Measurements from ENCODE around the gene UROC1.

The UROC1 gene

DNA sequence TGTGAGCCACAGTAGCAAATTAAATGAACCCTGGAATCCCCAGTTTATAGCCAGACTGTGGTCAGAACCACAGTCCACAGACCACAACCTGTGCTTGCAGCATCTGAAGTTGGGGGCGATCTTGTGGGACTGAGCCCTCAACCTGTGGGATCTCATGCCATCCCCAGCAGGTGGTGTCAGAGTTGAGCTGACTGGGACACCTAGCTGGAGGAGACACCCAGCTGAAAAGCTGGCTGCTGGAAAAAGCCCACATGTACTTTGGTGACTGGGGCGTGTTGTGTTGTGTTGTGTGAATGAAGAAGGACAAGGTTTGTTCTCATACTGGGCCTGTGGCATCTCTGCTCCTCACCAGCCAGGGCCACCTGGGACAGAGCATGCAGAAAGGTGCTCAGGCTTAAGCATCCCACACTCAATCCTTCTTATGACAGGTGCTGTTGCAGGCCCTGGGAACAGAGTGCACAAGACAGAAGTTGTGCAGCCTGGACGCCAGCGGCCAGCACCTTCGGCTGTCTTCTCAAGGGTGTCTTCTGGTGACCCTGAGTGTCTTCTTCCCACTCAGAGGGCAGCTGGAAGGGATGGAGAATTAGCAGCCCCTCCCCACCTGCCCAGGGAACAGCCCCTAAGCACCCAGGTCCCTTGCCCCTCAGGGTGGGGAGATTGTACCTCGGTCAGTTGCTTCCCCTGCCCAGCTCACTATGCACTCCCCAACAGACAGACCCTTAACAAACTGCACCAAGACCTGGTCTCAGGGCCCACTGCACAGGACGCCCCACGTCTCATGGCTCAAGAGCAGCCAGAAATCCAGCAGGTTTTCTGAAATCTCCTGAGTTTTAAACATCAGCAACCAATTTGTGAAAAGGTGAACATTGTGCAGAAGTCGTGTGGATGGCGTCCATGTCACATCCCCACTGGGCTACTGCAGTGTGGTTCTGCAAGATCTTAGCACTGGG lies 2.2 kb upstream of the UROC1 start:
- Histone ChIP-seq H3K23ac (ENCODE audit: low read length in 2 of 2) (no peak overlapping the region), H4K8ac (ENCODE audit: low read length) (no peak overlapping the region), H4K91ac (ENCODE audit: low read length) (no peak overlapping the region), H3K4me2 (ENCODE audit: low read length, poor library complexity, severe bottlenecking) (no peak overlapping the region), H2BK12ac (ENCODE audit: low read length in 2 of 2) (no peak overlapping the region), H3K4me3 (ENCODE audit: insufficient read depth in 1 of 2, low read depth in 1 of 2, low read length in 2 of 2) (no peak overlapping the region), H3K27ac (ENCODE audit: low read length, poor library complexity, severe bottlenecking) (no peak overlapping the region), H2AK5ac (ENCODE audit: low read length, severe bottlenecking) (no peak overlapping the region), H3K18ac (ENCODE audit: low read depth in 1 of 2, low read length in 2 of 2) (no peak overlapping the region), H2BK15ac (ENCODE audit: low read depth, poor library complexity, severe bottlenecking) (no peak overlapping the region), H3K4me1 (ENCODE audit: control insufficient read depth, insufficient read depth, low read depth, low read length) (peaks cover 12% of the 10 kb centered on the region), H3K79me1 (replicated peaks; ENCODE audit: low read length, poor library complexity, severe bottlenecking) (no peaks in the 10 kb centered on the region), H3K14ac (ENCODE audit: low read length in 2 of 2) (no peak overlapping the region), H2BK5ac (ENCODE audit: low read depth, low read length, poor library complexity, severe bottlenecking) (no peak overlapping the region), H3K4ac (ENCODE audit: low read depth in 1 of 2, low read length in 2 of 2) (no peak overlapping the region), H3K36me3 (ENCODE audit: control insufficient read depth in 1 of 2, insufficient read depth in 2 of 2, low read depth in 1 of 2, low read length in 2 of 2) (no peaks in the 10 kb centered on the region), H2AFZ (ENCODE audit: low read depth, low read length) (no peak overlapping the region), H3K9ac (ENCODE audit: low read length) (no peak overlapping the region), H3K9me3 (ENCODE audit: control insufficient read depth, low read length) (no peaks in the 10 kb centered on the region), H2BK120ac (ENCODE audit: low read depth, low read length) (no peak overlapping the region), H3K27me3 (ENCODE audit: control insufficient read depth in 1 of 2, insufficient read depth in 1 of 2, low read length in 2 of 2) (peaks cover 50 to 53% of the 10 kb centered on the region in 2 experiments)
- no peak for DNase-seq
- 93% methylated on average over 10 of the region's 10 CpGs for WGBS

DNA sequence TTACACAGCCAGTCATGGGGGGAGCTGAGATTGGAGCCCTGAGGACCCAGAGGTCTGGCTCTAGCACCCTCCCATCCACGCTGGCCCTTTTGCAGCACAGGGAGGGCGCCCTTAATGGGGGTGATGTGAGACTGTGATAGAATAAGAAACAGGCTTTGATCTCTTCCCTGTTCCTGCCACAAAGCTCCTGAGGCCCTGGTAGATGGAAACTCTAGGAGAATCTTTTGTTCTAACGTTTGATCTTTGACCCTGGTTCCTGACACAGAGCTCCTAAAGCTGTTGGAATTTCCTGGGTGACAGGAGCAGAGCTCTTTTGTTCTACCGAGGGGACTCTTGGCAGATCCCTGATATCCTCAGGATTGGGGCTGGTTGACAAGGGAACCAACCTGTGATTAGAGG lies 1.2 kb upstream of the UROC1 start:
- H3K9me3 ChIP-seq (ENCODE audit: control insufficient read depth, low read length), result no peaks in the 10 kb centered on the region
- H2BK15ac ChIP-seq (ENCODE audit: low read depth, poor library complexity, severe bottlenecking), result no peak overlapping the region
- H3K4ac ChIP-seq (ENCODE audit: low read depth in 1 of 2, low read length in 2 of 2), result no peak overlapping the region
- no peak overlapping the region for H2BK5ac ChIP-seq (ENCODE audit: low read depth, low read length, poor library complexity, severe bottlenecking)
- H4K8ac ChIP-seq (ENCODE audit: low read length), result no peak overlapping the region
- H3K36me3 ChIP-seq (ENCODE audit: control insufficient read depth in 1 of 2, insufficient read depth in 2 of 2, low read depth in 1 of 2, low read length in 2 of 2), result no peaks in the 10 kb centered on the region
- no peak overlapping the region for H3K27ac ChIP-seq (ENCODE audit: low read length, poor library complexity, severe bottlenecking)
- H2AFZ ChIP-seq (ENCODE audit: low read depth, low read length), result no peak overlapping the region
- no peak overlapping the region for H3K18ac ChIP-seq (ENCODE audit: low read depth in 1 of 2, low read length in 2 of 2)
- no peak overlapping the region for H3K14ac ChIP-seq (ENCODE audit: low read length in 2 of 2)
- no peak overlapping the region for H3K23ac ChIP-seq (ENCODE audit: low read length in 2 of 2)
- H3K4me1 ChIP-seq (ENCODE audit: control insufficient read depth, insufficient read depth, low read depth, low read length), result peaks cover 3% of the 10 kb centered on the region
- WGBS, result 67% methylated on average over 4 of the region's 4 CpGs
- no peak overlapping the region for H3K4me3 ChIP-seq (ENCODE audit: insufficient read depth in 1 of 2, low read depth in 1 of 2, low read length in 2 of 2)
- no peak overlapping the region for H3K9ac ChIP-seq (ENCODE audit: low read length)
- no peak overlapping the region for H3K4me2 ChIP-seq (ENCODE audit: low read length, poor library complexity, severe bottlenecking)
- no peak for DNase-seq
- no peak overlapping the region for H2AK5ac ChIP-seq (ENCODE audit: low read length, severe bottlenecking)
- no peak overlapping the region for H4K91ac ChIP-seq (ENCODE audit: low read length)
- no peak overlapping the region for H2BK120ac ChIP-seq (ENCODE audit: low read depth, low read length)
- H2BK12ac ChIP-seq (ENCODE audit: low read length in 2 of 2), result no peak overlapping the region
- peaks cover 48 to 53% of the 10 kb centered on the region in 2 experiments for H3K27me3 ChIP-seq (ENCODE audit: control insufficient read depth in 1 of 2, insufficient read depth in 1 of 2, low read length in 2 of 2)
- no peaks in the 10 kb centered on the region for H3K79me1 ChIP-seq (replicated peaks; ENCODE audit: low read length, poor library complexity, severe bottlenecking)

DNA sequence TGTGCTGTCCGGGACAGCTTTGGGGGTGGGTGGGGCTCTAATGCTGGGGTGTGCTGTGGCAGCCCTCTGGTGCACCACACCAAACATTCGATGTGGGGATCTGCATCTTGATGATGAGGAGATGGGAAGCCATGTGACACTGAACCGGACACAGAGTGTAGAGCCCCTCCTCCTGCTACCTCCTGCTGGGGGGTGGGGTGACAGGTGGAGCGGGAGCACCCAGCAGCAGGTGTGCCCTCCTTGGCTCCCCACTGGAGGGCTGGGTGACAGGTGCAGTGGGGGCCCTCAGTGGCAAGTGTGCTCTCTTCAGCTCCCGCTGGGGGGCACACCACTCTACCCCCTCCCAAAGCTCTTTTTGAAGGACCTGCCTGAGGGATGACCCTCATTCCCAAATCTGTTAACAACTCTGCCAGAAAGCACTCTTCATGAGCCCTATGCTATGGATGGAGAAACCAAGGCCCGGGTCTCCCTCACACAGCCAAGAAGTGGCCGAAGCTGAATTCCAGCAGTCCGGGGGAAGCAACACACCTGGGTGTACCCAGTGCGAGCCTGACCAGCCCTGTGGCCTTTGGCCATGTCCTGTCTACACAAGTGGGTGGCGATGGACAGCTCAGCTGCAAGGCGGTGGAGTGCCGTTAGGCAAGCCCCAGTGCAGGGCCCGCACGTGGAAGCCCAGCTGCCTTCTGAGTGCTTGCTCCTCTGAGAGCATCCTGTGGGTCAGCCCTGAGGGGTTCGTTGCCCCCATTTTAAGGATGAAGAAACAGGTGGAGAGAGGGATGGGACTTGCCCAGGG lies 609 bp upstream of the UROC1 start:
- no peak overlapping the region for H4K91ac ChIP-seq (ENCODE audit: low read length)
- H2AFZ ChIP-seq (ENCODE audit: low read depth, low read length), result no peak overlapping the region
- H3K18ac ChIP-seq (ENCODE audit: low read depth in 1 of 2, low read length in 2 of 2), result no peak overlapping the region
- H3K27me3 ChIP-seq (ENCODE audit: control insufficient read depth in 1 of 2, insufficient read depth in 1 of 2, low read length in 2 of 2), result peaks cover 42 to 50% of the 10 kb centered on the region in 2 experiments
- no peak overlapping the region for H3K9ac ChIP-seq (ENCODE audit: low read length)
- no peak overlapping the region for H3K27ac ChIP-seq (ENCODE audit: low read length, poor library complexity, severe bottlenecking)
- no peaks in the 10 kb centered on the region for H3K4me1 ChIP-seq (ENCODE audit: control insufficient read depth, insufficient read depth, low read depth, low read length)
- H3K79me1 ChIP-seq (replicated peaks; ENCODE audit: low read length, poor library complexity, severe bottlenecking), result no peaks in the 10 kb centered on the region
- no peaks in the 10 kb centered on the region for H3K9me3 ChIP-seq (ENCODE audit: control insufficient read depth, low read length)
- H2AK5ac ChIP-seq (ENCODE audit: low read length, severe bottlenecking), result no peak overlapping the region
- H3K4ac ChIP-seq (ENCODE audit: low read depth in 1 of 2, low read length in 2 of 2), result no peak overlapping the region
- H3K4me3 ChIP-seq (ENCODE audit: insufficient read depth in 1 of 2, low read depth in 1 of 2, low read length in 2 of 2), result no peak overlapping the region
- H2BK15ac ChIP-seq (ENCODE audit: low read depth, poor library complexity, severe bottlenecking), result no peak overlapping the region
- 91% methylated on average over 14 of the region's 15 CpGs for WGBS
- no peak overlapping the region for H2BK120ac ChIP-seq (ENCODE audit: low read depth, low read length)
- no peak overlapping the region for H4K8ac ChIP-seq (ENCODE audit: low read length)
- no peaks in the 10 kb centered on the region for H3K36me3 ChIP-seq (ENCODE audit: control insufficient read depth in 1 of 2, insufficient read depth in 2 of 2, low read depth in 1 of 2, low read length in 2 of 2)
- no peak overlapping the region for H2BK12ac ChIP-seq (ENCODE audit: low read length in 2 of 2)
- no peak overlapping the region for H3K23ac ChIP-seq (ENCODE audit: low read length in 2 of 2)
- DNase-seq, result no peak
- H3K14ac ChIP-seq (ENCODE audit: low read length in 2 of 2), result no peak overlapping the region
- H3K4me2 ChIP-seq (ENCODE audit: low read length, poor library complexity, severe bottlenecking), result no peak overlapping the region
- H2BK5ac ChIP-seq (ENCODE audit: low read depth, low read length, poor library complexity, severe bottlenecking), result no peak overlapping the region

DNA sequence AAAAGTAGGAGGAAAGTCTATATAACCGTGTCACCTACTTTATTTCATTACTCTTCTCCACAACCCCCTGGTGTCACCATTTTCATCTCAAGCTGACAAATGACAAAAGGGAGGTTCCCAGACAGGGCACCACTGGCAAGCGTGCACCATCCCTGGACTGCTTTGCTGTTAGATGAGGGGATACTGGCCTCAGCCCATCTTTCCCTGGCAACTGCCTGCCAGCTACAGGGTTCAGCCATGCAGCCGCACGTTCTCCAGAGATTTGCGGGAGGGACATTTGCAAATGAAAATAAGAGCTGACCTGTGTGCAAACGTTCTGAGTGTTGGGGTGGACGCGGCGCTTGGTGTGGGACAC lies 660 bp downstream of the UROC1 start:
- Histone ChIP-seq H2BK15ac (ENCODE audit: low read depth, poor library complexity, severe bottlenecking) (no peak overlapping the region), H2AFZ (ENCODE audit: low read depth, low read length) (no peak overlapping the region), H3K27me3 (ENCODE audit: control insufficient read depth in 1 of 2, insufficient read depth in 1 of 2, low read length in 2 of 2) (peaks cover 35 to 43% of the 10 kb centered on the region in 2 experiments), H3K18ac (ENCODE audit: low read depth in 1 of 2, low read length in 2 of 2) (no peak overlapping the region), H3K9ac (ENCODE audit: low read length) (no peak overlapping the region), H2BK5ac (ENCODE audit: low read depth, low read length, poor library complexity, severe bottlenecking) (no peak overlapping the region), H3K4me1 (ENCODE audit: control insufficient read depth, insufficient read depth, low read depth, low read length) (peaks cover 2% of the 10 kb centered on the region), H3K4me3 (ENCODE audit: insufficient read depth in 1 of 2, low read depth in 1 of 2, low read length in 2 of 2) (no peak overlapping the region), H3K9me3 (ENCODE audit: control insufficient read depth, low read length) (no peaks in the 10 kb centered on the region), H3K14ac (ENCODE audit: low read length in 2 of 2) (no peak overlapping the region), H3K4me2 (ENCODE audit: low read length, poor library complexity, severe bottlenecking) (no peak overlapping the region), H3K36me3 (ENCODE audit: control insufficient read depth in 1 of 2, insufficient read depth in 2 of 2, low read depth in 1 of 2, low read length in 2 of 2) (no peaks in the 10 kb centered on the region), H3K79me1 (replicated peaks; ENCODE audit: low read length, poor library complexity, severe bottlenecking) (no peaks in the 10 kb centered on the region), H3K27ac (ENCODE audit: low read length, poor library complexity, severe bottlenecking) (no peak overlapping the region), H2BK12ac (ENCODE audit: low read length in 2 of 2) (no peak overlapping the region), H2AK5ac (ENCODE audit: low read length, severe bottlenecking) (no peak overlapping the region), H4K8ac (ENCODE audit: low read length) (no peak overlapping the region), H3K4ac (ENCODE audit: low read depth in 1 of 2, low read length in 2 of 2) (no peak overlapping the region), H4K91ac (ENCODE audit: low read length) (no peak overlapping the region), H3K23ac (ENCODE audit: low read length in 2 of 2) (no peak overlapping the region), H2BK120ac (ENCODE audit: low read depth, low read length) (no peak overlapping the region)
- 89% methylated on average over 9 of the region's 9 CpGs for WGBS
- DNase-seq, result no peak
